ENCODE results near the gene ANKRD50. TPM values are rescaled to one million over a fixed set of nuclear protein-coding genes. Genes with fewer than 3 reads are reported as not detected.

ANKRD50 gene
- total RNA-seq, 1 experiment from 2014 or later, result 8.7 TPM

DNA sequence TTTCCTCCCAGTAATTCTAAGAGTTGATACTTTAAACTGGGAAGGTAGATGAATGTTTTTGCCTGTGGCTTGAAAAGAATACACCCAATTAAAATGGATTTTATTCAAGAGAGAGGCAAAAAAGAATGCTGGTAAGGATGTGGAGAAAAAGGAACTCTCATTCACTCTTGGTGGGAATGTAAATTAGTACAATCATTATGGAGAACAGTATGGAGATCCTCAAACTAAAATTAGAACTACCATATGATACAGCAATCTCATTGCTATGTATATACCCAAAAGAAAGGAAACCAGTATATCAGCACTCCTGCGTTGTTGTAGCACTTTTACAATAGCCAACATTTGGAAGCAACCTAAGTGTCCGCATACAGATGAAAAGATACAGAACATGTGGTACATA, 75.2 kb downstream of the ANKRD50 start:
- no peak for DNase-seq (ENCODE audit: low spot score)

DNA sequence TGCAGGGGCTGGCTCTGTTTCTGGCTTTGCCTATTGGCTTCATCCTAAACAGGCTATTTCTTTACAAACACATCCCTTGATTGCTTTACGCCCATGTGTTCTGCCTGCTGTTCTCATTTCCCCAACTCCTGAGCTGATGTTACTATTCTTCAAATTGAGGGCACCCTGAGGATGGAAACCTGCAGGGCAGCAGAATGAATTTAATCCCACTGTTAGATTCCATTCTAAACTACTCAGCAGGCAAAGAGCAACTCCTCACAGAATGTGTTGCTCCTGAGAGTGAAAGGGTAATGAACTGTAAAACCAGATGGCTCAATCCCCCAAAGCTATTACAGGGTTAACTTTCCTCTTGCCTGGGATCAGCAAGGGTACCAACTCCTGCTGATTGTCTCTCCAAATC, 75.7 kb downstream of the ANKRD50 start:
- no peak for DNase-seq (ENCODE audit: low spot score)

DNA sequence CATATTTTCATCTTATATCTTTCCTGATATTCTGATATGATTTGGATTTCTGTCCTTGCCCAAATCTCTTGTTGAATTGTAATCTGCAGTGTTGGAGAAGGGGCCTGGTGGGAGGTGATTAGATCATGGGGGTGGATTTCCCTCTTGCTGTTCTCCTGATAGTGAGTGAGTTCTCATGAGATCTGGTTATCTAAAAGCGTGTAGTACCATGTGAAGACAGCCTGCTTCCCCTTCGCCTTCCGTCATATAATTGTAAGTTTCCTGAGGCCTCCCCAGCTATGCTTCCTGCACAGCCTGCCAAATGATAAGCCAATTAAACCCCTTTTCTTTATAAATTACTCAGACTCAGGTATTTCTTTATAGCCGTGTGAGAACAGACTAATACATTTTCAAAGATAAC, 77.2 kb downstream of the ANKRD50 start:
- no peak for DNase-seq (ENCODE audit: low spot score)

DNA sequence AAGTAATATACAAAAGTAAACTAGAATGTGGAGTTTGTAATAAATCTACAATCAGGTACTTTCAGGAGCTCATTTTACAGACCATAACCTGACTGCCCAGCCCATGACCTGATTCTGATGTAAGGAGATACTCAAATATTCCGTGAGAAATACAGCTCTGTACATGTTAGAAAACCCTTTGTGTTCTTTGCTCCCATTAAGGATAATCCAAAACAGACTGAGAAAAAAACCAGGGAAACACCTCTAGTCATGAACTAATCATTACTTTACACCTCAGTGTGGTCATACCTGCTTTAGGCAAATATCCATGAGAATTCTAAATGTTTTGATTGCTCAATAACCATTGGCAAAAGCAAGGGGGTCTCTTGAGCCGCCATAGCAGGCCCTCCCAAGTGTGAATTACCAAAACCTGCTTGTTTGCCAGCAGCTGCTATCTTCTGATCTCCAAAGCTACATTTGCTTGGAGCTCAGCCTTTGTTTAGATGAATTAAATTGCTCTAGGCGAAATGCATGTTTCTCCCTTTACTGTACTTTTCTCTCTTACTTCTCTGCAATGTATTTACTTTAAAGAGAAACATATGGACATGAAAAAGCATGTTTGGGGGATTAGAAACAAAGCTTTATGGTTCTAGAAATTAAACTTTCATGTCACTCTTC, 79.1 kb downstream of the ANKRD50 start:
- DNase-seq (ENCODE audit: low spot score), result no peak

DNA sequence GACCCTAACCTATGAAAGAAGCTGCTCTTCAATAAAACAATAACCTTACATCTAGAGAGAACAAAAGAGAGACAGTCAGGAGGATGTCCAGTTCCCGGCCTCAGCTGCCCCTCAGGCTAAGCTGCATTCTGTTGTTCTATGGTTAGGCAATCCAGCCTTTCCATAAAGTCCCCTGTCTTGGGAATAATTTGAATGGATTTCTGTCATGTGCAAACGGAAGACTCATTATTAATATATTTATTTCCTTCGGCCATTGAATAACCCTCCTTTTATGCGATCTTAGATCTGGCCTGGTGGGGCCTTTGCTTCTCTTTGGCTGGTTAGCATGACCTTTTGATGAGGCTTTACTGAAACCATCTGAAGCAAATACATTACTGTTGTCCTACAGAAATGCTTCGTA, 80.1 kb downstream of the ANKRD50 start:
- DNase-seq (ENCODE audit: low spot score), result no peak

DNA sequence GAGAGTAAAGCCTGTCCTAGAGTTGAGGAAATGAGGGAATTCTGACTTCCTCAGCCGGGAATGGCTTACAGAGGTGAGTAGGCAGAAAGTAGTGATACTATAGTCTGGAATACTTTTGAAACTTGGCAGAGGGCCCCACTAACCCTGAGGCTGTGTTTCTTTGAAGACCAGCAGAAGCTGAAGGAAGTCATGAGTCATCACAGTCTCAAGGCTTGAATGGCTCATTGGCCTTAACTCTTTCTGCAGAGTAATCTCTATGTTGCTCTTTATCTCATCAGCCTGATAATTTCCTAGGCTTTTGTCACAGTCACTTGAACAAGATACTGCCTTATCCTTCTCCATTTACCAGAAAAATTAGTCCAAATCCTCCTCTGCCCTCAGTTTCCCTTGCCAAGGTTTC, 80.8 kb downstream of the ANKRD50 start:
- peak; percentile 93 for DNase-seq (ENCODE audit: low spot score)

DNA sequence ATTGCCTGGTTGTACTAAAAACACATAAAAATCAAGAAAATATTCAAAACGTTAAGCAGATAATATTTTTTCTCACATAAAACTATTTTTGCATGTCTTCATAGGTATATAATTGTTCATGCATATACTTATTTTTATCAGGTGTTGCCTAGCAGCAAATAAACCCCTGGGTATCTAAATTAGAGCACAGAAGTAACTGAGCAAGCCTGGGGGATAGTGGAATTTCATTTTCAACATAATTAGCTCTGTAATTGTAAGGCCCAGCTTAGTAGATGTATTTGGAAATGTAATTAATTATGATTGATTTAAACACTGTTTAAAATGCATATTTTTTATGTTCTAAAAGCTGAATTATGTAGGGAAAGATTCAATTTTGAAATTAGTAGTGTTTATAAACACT, 82.9 kb downstream of the ANKRD50 start:
- DNase-seq (ENCODE audit: low spot score), result no peak

All from H4 (cell line).